GM19035 (cell line): Measurements from ENCODE around the gene XCL1.
"Not testable (repeated sequence)": the region's sequence is repeated elsewhere in the genome, so short reads cannot be mapped to it uniquely, and the experiment has no call there.

ENCODE experiments used
- ATAC-seq: cut with Tn5 transposase; IDR thresholded peaks from one replicate; pipeline ENCODE4 v1.9.1; 2021; ENCODE audit not compliant: unreplicated experiment

XCL1 gene, protein sequence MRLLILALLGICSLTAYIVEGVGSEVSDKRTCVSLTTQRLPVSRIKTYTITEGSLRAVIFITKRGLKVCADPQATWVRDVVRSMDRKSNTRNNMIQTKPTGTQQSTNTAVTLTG

DNA sequence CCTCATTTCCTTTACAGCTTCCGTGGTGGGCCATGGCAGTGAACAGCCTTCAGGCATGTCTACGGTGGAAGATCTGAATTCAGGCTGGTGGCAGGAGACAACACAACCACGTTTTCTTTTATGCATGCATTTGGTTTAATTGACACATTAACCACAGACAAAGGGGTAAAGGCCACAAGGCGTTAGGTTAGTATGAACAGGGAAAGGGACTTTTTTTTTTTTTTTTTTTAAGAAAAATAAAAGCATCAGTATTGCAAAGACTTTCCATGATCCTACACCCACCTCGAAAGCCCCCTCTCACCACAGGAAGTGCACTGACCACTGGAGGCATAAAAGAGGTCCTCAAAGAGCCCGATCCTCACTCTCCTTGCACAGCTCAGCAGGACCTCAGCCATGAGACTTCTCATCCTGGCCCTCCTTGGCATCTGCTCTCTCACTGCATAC lies at the start of gene XCL1:
Gene XCL1 (plus strand): TSS at position 361 of the 444 bp plus-strand sequence. CDS start 33 bp downstream, at position 394.
- ATAC-seq: not testable (repeated sequence)

DNA sequence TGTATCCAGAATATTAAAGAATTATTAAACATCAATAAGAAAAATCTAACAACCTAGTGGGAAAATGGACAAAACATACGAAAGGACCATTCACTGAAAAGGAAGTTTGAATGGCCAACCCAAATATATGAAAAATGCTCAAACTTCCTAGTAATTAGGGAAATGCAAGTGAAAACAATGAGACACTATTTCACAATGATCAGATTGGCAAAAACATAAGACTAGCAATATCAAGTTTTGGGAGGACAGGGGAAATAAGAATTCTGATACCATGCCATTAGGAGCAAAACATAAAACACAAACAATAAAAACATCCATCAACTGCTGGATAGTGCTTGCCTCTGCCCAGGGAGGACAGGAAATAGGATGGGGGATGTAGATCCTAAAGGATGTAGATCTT lies 46.9 kb upstream of the XCL1 start:
- no peak for ATAC-seq

DNA sequence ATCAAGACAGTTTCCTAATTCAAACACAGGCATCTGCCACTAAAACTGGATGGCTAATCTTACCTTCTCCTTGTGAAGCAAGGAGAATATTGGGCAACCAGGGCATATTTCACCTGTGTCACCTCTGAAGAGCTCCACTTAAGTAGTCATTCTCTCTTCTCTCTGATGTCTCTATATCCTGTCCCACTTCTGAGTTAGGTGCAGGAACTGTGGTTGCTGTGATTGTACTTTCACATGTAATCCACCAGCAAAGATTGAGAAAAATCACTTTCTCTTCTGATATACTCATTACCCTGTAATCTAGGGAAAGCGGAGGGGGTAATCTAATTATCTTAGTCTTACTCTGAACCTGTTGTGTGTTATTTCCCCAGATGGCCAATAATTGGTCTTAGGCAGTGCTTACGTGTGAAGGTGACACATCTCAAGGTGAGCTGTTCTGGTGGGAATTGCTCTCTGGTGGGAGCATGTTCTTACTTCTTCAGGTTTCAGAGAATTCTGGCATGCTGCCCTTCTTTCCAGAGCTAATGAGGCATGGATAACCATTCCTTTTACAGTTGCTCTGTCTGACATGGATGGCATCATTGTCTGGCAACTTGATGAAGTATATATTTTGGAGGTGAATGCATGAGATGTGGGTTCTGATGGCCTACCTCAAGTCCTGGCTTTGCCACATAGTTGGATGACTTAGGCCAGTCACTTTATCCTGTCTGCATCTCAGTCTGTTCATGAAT lies 44.6 kb upstream of the XCL1 start:
- no peak for ATAC-seq

DNA sequence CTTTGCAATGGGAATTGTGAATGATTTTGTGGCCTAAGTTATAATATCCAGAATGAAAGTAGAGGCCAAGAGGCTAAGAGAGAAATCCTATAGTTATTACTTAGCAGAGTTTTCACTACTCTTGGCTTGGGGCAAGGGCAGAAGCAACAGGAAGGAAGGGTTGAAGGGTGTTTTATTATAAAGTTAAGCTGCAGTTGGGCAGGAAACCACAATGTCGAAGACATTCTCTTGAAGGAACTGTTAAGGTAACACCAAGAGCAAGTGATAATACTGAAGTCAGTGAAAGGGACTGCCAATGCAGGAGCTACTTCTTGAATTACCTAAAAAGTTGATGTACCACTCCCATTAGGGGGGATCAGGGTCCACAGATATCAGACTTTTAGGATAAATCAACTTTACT lies 40.9 kb upstream of the XCL1 start:
- no peak for ATAC-seq

DNA sequence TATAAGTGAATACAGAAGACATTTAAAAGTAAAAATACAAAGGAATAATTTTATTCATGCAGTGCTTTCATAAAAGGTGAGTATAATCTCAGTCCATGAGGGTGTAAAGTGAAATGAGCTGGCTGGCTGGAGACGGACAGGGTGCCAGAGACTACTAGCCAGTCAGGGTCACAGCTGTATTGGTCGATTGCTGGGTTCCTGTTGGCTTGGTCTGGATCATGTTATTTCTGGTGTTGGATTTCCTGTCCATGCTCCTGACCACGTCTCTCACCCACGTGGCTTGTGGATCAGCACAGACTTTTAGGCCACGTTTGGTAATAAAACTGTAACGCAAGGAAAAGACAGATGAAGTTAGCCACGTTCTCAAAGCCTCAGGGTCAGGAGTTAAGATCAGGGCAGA lies 35.6 kb upstream of the XCL1 start:
- ATAC-seq: not testable (repeated sequence)

DNA sequence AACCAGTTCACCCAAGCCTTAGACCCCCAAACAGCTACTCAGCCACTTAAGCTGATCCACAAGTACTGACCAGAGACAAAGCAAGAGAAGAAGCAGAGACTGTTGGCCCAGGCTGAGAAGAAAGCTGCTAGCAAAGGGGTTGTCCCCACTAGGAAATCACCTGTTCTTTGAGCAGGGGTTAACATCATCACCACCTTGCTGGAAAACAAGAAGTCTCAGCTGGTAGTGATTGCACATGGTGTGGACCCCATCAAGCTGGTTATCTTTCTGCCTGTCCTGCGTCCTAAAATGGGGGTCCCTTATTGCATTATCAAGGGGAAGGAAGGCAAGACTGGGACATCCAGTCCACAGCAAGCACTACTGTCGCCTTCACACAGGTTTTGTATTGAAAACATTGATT lies 33.4 kb upstream of the XCL1 start:
- not testable (repeated sequence) for ATAC-seq

DNA sequence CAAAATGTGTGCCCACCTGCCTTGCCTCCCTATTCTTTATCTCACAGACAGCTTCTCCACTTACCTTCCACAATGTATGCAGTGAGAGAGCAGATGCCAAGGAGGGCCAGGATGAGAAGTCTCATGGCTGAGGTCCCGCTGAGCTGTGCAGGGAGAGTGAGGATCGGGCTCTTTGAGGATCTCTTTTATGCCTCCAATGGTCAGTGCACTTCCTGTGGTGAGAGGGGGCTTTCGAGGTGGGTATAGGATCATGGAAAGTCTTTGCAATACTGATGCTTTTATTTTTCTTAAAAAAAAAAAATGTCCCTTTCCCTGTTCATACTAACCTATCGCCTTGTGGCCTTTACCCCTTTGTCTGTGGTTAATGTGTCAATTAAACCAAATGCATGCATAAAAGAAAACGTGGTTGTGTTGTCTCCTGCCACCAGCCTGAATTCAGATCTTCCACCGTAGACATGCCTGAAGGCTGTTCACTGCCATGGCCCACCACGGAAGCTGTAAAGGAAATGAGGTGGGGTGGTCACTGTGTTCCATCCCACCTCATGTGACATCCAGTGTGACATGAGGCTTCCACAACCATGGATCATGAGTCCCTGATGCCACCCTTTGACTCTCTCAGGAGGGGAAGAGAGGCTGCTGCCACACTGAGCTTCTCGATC lies 32.4 kb upstream of the XCL1 start, which contains the start of gene XCL2:
Gene XCL2 (minus strand): TSS at position 158 of the 659 bp plus-strand sequence. CDS start 33 bp downstream, at position 125.
- ATAC-seq: not testable (repeated sequence)

DNA sequence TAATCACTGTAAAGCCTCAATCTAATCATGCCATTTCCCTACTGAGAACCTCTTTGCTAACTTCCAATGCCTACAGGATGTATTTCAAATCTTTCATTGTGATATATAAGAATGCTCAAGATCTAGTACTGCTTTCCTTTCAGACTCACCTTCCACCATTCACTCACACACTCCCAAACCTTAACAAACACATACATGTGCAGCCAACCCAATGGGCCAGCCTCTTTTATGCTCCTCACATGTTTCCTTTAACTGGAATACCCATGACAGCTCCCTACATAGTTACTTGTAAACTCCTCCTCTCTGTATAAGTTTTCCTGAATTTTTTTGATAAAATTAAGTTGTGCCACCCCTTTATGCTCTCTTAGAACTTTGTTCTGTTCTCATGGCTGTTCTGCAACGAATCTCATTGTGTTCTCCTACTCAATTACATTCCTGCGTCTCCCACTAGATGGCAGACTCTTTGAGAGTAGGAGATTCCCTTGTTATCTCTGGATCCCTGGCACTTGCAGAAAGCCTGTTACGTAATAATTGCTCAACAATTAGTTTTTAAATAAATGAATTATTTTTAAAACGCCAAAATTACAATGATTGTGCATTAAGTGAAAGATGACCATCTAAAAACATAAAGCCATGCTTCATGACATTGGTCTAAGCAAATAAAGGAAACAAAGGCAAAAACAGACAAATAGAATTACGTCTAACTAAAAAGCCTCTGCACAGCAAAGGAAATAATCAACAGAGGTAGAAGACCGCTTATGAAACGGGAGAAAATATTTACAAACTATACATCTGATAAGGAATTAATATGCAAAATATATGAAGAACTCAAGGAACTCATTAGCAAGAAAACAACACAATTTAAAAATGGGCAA lies 30.5 kb upstream of the XCL1 start:
- ATAC-seq: not testable (repeated sequence)

DNA sequence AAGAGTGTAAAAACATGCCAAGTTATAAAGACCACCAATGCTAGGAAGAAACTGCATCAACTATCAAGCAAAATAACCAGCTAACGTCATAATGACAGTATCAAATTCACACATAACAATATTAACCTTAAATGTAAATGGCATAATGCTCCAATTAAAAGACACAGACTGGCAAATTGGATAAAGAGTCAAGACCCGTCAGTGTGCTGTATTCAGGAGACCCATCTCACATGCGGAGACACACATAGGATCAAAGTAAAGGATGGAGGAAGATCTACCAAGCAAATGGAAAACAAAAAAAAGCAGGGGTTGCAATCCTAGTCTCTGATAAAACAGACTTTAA lies 29.9 kb upstream of the XCL1 start:
- ATAC-seq: not testable (repeated sequence)

DNA sequence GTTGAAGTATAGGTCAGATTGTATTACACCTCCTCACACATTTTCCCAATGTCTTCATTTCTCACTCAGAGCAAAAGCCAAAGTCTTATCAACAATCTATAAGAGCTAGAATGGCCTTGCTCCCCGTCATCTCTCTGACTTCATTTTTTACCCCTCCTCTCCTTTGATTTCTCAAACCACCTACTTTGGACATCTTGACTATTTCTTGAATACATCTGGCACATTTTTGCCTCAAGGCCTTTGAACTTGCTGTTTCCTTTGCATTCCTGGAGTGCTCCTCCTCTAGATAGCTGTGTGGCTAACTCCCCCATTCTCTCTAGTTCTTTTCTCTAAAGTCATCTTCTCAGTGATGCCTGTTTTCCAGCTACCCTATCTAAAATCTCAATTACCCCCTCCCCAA lies 25.4 kb upstream of the XCL1 start:
- no peak for ATAC-seq

DNA sequence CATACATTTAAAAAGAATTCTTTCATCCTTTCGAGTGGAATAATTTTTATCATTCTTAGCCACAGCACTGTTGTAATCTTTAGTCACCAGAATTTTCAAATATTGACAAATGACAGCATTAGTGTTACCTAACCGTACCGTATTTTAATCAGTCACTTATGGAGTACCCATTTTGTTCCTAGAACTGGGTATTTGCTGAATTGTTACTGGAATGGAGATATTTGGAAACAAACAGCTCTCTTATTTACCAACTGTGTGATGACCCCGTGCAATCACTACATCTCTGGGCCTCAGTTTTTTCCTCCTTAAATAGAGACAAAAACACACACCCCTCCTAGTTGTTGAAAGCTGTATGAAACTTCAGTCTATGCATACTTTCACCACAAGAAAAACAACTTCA lies 24.7 kb upstream of the XCL1 start:
- ATAC-seq: no peak

DNA sequence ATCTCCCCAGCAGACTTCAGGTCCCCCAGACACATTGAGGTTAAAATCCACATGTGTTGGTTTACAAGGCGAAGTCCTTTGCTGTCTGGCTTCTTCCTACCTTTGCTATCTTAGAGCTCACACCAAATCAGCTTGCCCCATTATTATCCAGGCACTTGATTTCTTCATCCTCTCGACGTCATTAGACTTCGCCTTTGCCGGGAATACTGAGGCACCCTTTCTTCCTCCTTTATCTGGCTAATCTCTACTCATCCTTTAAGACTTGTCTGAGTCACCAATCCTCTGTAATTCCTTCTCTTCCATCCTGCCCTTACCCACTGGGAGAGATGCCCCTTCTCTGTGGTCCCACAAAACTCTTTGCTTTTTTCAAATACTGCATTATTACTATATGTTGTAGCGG lies 23.4 kb upstream of the XCL1 start:
- no peak for ATAC-seq

DNA sequence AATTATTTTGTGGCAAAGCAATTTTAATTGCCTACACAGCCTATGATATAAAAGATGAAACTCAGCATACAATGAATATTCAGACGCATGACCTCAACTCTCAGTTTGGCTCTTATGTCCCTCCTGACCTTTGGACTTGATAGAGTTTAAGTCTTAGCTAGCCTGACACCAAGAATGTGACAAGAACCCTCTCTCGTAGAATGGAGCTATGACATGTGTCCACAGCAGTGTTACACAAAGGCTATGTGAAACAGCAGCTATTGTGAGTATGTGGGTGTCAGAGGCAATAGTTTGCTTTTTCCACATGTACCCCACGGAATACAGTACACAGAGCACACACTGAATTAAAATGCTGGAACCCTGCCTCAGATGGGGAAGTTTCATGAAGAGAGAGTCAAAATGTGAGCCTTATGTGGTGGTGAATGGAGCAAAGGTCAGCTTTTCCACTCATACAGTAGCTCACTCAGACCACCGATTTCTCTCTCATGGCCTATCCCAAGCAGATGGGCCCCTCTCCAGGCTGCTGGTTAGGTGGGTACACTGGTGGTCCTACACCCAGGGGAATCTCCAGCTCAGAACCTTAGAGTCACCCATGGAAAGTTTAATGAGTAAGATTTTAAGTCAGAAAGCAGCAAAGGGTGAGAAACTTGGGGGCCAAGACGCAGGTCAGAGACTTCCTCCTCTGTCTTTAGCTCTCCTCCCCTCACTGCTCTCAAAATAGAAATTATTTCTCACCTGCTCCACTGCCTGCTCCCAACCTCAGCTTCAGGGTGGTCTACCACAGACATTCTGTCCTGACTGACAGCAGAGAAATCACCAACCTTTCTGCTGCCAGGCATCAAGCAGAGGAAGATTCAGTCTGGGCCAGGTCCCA lies 22.5 kb upstream of the XCL1 start:
- no peak for ATAC-seq

DNA sequence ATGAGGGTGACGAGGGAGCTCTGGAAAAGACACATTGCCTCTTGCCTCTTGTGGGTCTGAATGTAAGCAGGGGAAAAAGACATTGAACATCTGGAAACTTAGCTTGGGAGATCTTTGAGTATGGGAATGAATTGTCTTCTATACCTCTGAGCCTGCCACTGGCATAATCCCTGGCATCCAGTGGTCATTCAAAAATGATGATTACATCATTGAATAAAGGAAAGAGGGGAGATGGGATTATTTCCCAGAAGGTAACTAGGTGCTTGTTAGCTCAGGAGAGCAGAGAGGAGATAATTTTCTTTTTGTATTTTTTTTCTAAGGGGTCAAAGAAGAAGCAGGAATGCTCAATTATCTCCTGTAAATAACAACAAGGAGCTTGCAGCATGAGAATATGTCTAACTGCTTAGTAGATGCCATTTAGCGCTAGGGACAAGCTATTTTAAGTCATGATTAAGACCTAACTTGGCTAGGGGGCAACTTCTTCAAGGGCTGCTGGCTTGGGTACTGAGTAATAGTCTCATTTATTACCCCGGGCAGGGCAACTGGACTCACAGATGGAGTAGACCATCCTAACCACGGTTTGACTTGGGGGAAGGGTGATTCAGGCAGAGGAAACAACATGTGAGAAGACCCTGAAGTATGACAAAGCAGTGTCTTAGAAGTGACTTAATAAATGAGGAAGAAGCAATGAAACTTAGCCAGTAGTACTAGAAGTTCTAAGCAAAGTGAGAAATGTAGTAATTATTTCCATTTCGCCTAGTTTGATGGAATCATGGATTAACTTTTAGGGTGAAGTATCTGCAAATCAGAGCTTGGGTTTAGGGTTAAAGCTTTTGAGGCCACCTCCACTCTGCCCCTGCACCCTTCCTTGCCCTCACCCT lies 21.6 kb upstream of the XCL1 start:
- ATAC-seq: no peak

DNA sequence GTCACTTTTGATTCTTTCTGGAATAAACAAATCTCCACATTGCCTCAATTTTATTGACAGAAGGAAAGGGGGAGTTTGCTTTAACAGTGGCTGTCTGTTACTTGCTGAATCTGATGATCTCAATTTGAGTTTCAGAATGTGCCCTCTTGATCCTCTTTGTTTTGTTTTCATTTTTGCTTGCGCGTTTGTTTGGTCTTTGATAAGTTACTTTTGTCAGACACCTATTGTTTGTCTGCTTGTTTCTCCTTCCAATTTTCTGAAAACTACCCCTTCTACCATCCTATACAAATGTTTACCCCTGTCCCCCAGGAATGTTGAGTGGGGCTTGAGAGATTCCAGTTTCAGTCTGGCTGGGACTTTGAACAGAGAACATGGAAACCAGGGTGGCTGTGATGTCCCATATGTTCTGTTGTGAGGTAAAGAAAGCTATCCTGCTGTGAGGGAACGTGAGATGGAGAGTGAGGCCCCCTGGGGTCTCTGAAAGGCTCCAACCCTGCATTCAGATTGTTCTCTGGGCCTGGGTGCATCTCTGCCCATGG lies 20.8 kb upstream of the XCL1 start:
- ATAC-seq: no peak

DNA sequence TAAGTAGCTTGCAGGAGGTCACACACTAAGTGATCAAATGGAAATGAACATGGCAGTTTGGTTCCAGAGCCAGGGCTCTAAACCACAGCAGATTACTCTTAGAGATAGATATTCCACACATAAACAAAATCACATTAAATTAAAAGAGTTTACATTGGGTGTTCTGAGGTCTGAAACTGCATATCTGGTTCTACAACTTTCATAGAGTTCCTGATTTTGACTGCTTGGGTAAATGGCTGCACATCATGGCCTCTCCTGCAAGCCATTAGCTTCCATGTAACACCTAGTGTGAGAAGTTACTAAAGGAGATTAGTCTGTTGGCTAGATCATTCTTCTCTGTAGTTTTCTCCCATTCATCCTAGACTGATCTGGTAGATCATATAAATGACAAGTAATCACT lies 19.8 kb upstream of the XCL1 start:
- no peak for ATAC-seq

DNA sequence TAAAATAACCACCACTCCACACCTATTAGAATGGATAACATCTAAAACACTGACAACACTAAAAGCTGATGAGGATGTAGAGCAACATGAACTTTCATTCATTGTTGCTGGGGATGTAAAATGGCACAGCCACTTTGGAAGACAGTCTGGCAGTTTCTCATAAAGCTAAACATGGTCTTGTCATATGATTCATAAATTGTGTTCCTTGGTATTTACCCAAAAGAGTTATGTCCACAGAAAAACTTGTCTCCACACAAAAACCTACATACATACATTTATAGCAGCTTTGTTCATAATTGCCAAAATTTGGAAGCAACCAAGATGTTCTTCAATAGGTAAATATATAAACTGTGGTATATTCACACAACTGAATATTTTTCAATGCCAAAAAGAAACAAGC lies 16.0 kb upstream of the XCL1 start:
- ATAC-seq: no peak

DNA sequence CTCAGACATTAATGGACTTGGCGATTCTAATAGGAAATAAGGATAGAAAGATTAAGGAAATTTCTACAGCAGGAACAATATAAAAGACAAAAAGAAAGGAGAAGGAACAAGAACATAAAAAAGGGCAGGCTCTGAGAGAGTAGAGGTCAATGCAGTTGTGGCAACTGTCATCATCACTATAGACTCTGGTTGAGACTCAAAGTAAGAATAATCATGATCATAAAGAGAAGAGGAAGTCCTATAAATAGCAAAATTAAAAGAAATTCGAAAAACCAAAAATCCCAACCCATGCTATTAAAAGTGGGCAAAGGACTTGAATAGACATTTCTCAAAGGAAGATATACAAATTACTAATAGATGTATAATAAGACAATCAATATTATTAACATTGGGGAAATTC lies 14.4 kb upstream of the XCL1 start:
- no peak for ATAC-seq

DNA sequence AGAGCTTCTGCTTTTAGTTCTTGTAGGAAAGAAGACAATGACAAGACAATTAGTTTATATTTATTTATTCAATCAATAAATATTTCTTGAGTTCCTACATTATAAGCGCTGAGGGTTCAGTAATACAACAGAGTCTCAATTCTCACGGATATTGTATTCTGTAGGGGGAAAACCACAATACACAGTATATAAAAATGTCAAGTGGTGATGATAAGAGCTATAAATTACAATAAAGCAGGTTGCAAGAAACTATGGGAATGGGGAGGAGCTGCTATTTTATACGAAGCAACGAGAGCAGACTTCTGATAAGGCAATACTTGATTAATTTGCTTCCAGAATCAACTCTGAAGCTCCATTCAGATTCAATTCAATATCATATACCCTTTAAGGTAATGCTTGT lies 10.6 kb upstream of the XCL1 start:
- no peak for ATAC-seq
